CD4-positive, alpha-beta T cell (primary cell): ENCODE data around the gene ATP11A. TPM values are rescaled to one million over a fixed set of nuclear protein-coding genes. Genes with fewer than 3 reads are reported as not detected.

Experiments used
- ATAC-seq: fragments of 200-7000 bp; cut with Tn5 transposase; one replicate; pipeline ENCODE4 v1.10.0; 2022; ENCODE audit warnings: mild to moderate bottlenecking; ENCODE audit not compliant: poor library complexity
- CTCF ChIA-PET: fragments of 350-600 bp; sonication (Branson Sonifier 250); formaldehyde crosslinking; loops from one replicate; lab custom pipeline; 2021; ENCODE audit warnings: antibody characterized with exemption, inconsistent platforms; lab: Charles Lee
- POLR2A ChIA-PET: fragments of 350-600 bp; sonication (Branson Sonifier 250); formaldehyde crosslinking; loops from one replicate; lab custom pipeline; 2021; ENCODE audit warnings: antibody characterized with exemption, inconsistent platforms; lab: Charles Lee
- DNase-seq, 14 experiments: peaks; one replicate each; pipeline ENCODE4 v3.0.0-alpha.2; 2013 to 2020; ENCODE audit warnings: mixed read lengths in 2 of 14
- H3K27ac ChIP-seq, 2 donors: one replicate each; pipeline versions ENCODE4 v1.5.1 to v1.7.0; 2013; ENCODE audit warnings: low read length in 2 of 2, low read depth in 1 of 2, mild to moderate bottlenecking in 1 of 2
- H3K27me3 ChIP-seq, 2 experiments: 1 replicate in 1 of 2; 2 replicates in 1 of 2; pipeline versions ENCODE4 v1.6.1 to v1.7.0; 2013; ENCODE audit warnings: low read length in 2 of 2, control low read depth in 1 of 2, mild to moderate bottlenecking in 1 of 2, moderate library complexity in 1 of 2; ENCODE audit not compliant: insufficient read depth in 2 of 2, control insufficient read depth in 1 of 2
- H3K36me3 ChIP-seq: one replicate; pipeline ENCODE4 v1.6.1; 2013; ENCODE audit warnings: low read length, control low read depth; ENCODE audit not compliant: insufficient read depth
- H3K4me1 ChIP-seq: one replicate; pipeline ENCODE4 v1.6.1; 2013; ENCODE audit warnings: low read length, control low read depth; ENCODE audit not compliant: insufficient read depth
- H3K4me3 ChIP-seq: one replicate; pipeline ENCODE4 v1.5.1; 2013; ENCODE audit warnings: mild to moderate bottlenecking, low read length, moderate library complexity
- H3K9me3 ChIP-seq, 2 experiments: 1 replicate in 1 of 2; 2 replicates in 1 of 2; pipeline versions ENCODE4 v1.6.1 to v1.7.0; 2013; ENCODE audit warnings: low read length in 2 of 2, mild to moderate bottlenecking in 2 of 2, control low read depth in 1 of 2, moderate library complexity in 1 of 2; ENCODE audit not compliant: control insufficient read depth in 1 of 2, insufficient read depth in 1 of 2
- H3K27ac Mint-ChIP-seq: one replicate; pipeline ENCODE4 v1.8.0; 2020; ENCODE audit warnings: mixed read lengths
- H3K27me3 Mint-ChIP-seq: one replicate; pipeline ENCODE4 v1.8.0; 2021; ENCODE audit warnings: mixed read lengths
- H3K36me3 Mint-ChIP-seq: one replicate; pipeline ENCODE4 v1.8.0; 2021; ENCODE audit warnings: low read depth, mixed read lengths
- H3K4me1 Mint-ChIP-seq: one replicate; pipeline ENCODE4 v1.8.0; 2021; ENCODE audit warnings: low read depth, mixed read lengths
- H3K4me3 Mint-ChIP-seq: one replicate; pipeline ENCODE4 v1.8.0; 2020; ENCODE audit warnings: mild to moderate bottlenecking, mixed read lengths
- H3K9me3 Mint-ChIP-seq: one replicate; pipeline ENCODE4 v1.8.0; 2020; ENCODE audit warnings: mixed read lengths
- CTCF ChIP-seq: fragments of 200-600 bp; IDR thresholded peaks from one replicate; pipeline ENCODE4 v1.8.0; 2022; ENCODE audit warnings: antibody characterized with exemption, mild to moderate bottlenecking
- intact Hi-C, 2 experiments: fragments of 100-400 bp; cut with DNase I in 1 of 2; cut with micrococcal nuclease in 1 of 2; formaldehyde crosslinking; loops; one replicate each; pipeline versions ENCODE4 v1.15.1 to v1.9.0; 2023 to 2025; cut with DNase I, micrococcal nuclease
- total RNA-seq, 174 experiments: library from RNA in 2 of 174; stranded (reverse) in 2 of 174; gene quantifications; one replicate each; pipeline ENCODE4 v1.2.3 and lab custom pipeline; 2021 to 2026

The ATP11A gene
- total RNA-seq, 2 experiments from 2014 or later: 56.7 to 66.8 TPM

- H3K4me1 ChIP-seq: peaks cover 21% of the 10 kb centered on the region
- Mint-ChIP-seq H3K27ac (no peak overlapping the region), H3K4me3 (no peak overlapping the region), H3K36me3 (peaks cover 5% of the 10 kb centered on the region), H3K4me1 (peaks cover 15% of the 10 kb centered on the region), H3K9me3 (no peaks in the 10 kb centered on the region), H3K27me3 (no peaks in the 10 kb centered on the region)
- no peak for TF ChIP-seq CTCF
- POLR2A ChIA-PET: no interaction called here
- CTCF ChIA-PET: no interaction called here
- H3K27me3 ChIP-seq: no peaks in the 10 kb centered on the region
- no peaks in the 10 kb centered on the region for H3K9me3 ChIP-seq
- peaks cover 6% of the 10 kb centered on the region for H3K36me3 ChIP-seq
- no peak for ATAC-seq
- no peak for DNase-seq
- no peak overlapping the region for H3K27ac ChIP-seq
- no peak overlapping the region for H3K4me3 ChIP-seq
- intact Hi-C loops: no loop called here
These were observed 83.1 kb downstream of the ATP11A start for GRCh38 chr13:112772929-112773328.

- H3K4me1 Mint-ChIP-seq: peaks cover 6% of the 10 kb centered on the region
- H3K9me3 Mint-ChIP-seq: no peaks in the 10 kb centered on the region
- Histone ChIP-seq H3K4me1 (peaks cover 12% of the 10 kb centered on the region), H3K9me3 (no peaks in the 10 kb centered on the region), H3K4me3 (no peak overlapping the region), H3K27me3 (no peaks in the 10 kb centered on the region), H3K27ac (no peak overlapping the region), H3K36me3 (peaks cover 9% of the 10 kb centered on the region)
- no peak overlapping the region for H3K4me3 Mint-ChIP-seq
- no peak for TF ChIP-seq CTCF
- ATAC-seq (no peak), DNase-seq (no peak)
- ChIA-PET CTCF (no interaction called here), POLR2A (no interaction called here)
- intact Hi-C loops: no loop called here
- H3K27ac Mint-ChIP-seq: no peak overlapping the region
- H3K36me3 Mint-ChIP-seq: peaks cover under 1% of the 10 kb centered on the region
- no peaks in the 10 kb centered on the region for H3K27me3 Mint-ChIP-seq
These were observed 84.0 kb downstream of the ATP11A start for GRCh38 chr13:112773601-112774447.

GRCh38 chr13:112774448-112774792 lies 84.6 kb downstream of the ATP11A start:
- H3K9me3 ChIP-seq: no peaks in the 10 kb centered on the region
- intact Hi-C loops: no loop called here
- Mint-ChIP-seq H3K36me3 (no peaks in the 10 kb centered on the region), H3K4me1 (peaks cover 1% of the 10 kb centered on the region), H3K4me3 (no peak overlapping the region), H3K9me3 (no peaks in the 10 kb centered on the region), H3K27me3 (no peaks in the 10 kb centered on the region), H3K27ac (no peak overlapping the region)
- no peak overlapping the region for H3K27ac ChIP-seq
- ATAC-seq (no peak), DNase-seq (no peak)
- TF ChIP-seq CTCF: no peak
- no peaks in the 10 kb centered on the region for H3K27me3 ChIP-seq
- ChIA-PET POLR2A (no interaction called here), CTCF (no interaction called here)
- H3K36me3 ChIP-seq: peaks cover 9% of the 10 kb centered on the region
- no peak overlapping the region for H3K4me3 ChIP-seq
- peaks cover 6% of the 10 kb centered on the region for H3K4me1 ChIP-seq
